Tibial artery (tissue), 4 donors: ENCODE data around the gene IAPP.

Experiments used
- DNase-seq, 2 donors: peaks; one replicate each; pipeline ENCODE4 v3.0.0-alpha.2; 2019
- H3K27ac ChIP-seq, 2 donors: fragments of 200-600 bp; sonication (generic) in 1 of 2; 1 replicate in 1 of 2; 2 replicates in 1 of 2; pipeline ENCODE4 v1.5.1; 2018 to 2019; ENCODE audit warnings: mild to moderate bottlenecking in 1 of 2
- H3K27me3 ChIP-seq, 2 donors: fragments of 200-600 bp; sonication (generic) in 1 of 2; one replicate each; pipeline versions ENCODE4 v1.5.1 to v1.6.0; 2016 to 2019
- H3K36me3 ChIP-seq, 3 donors: fragments of 200-600 bp; sonication (generic) in 2 of 3; one replicate each; pipeline ENCODE4 v1.5.1; 2016 to 2019; ENCODE audit warnings: mild to moderate bottlenecking in 2 of 3
- H3K4me1 ChIP-seq, 4 donors: fragments of 200-600 bp; sonication (generic) in 2 of 4; 1 replicate in 3 of 4; 2 replicates in 1 of 4; pipeline ENCODE4 v1.5.1; 2016 to 2019
- H3K4me3 ChIP-seq, 2 donors: fragments of 200-600 bp; sonication (generic) in 1 of 2; 1 replicate in 1 of 2; 2 replicates in 1 of 2; pipeline ENCODE4 v1.5.1; 2018 to 2019; ENCODE audit warnings: mild to moderate bottlenecking in 2 of 2
- H3K9me3 ChIP-seq, 3 donors: fragments of 200-600 bp; sonication (generic) in 1 of 3; one replicate each; pipeline ENCODE4 v1.5.1; 2016 to 2019
- intact Hi-C: fragments of 100-400 bp; cut with DNase I; formaldehyde crosslinking; loops from one replicate; pipeline ENCODE4 v1.15.0; 2023; ENCODE audit warnings: low total_unique reads
- TF ChIP-seq, protein P1 (sequence below), 2 experiments: fragments of 200-600 bp in 1 of 2; fragments of 450-650 bp in 1 of 2; IDR thresholded peaks; one replicate each; pipeline ENCODE4 v1.5.1; 2017 to 2019; ENCODE audit warnings: antibody characterized with exemption in 2 of 2, mild to moderate bottlenecking in 1 of 2, moderate library complexity in 1 of 2

IAPP gene

GRCh38 chr12:21334771-21335325 lies 37.9 kb upstream of the IAPP start, which contains the start of gene SLCO1A2:
TSS of gene SLCO1A2 (minus strand) at chr12:21334917. CDS start at chr12:21334647, 270 bp downstream.
- Histone ChIP-seq H3K4me3 (no peak within 1 kb of the TSS), H3K4me1 (peaks cover 0 to 9% (median 0%) of the 10 kb centered on the region in 4 donors), H3K9me3 (no peaks in the 10 kb centered on the region), H3K27me3 (no peaks in the 10 kb centered on the region), H3K36me3 (no peaks in the 10 kb centered on the region), H3K27ac (no peak within 1 kb of the TSS)
- TF ChIP-seq, protein P1, sequence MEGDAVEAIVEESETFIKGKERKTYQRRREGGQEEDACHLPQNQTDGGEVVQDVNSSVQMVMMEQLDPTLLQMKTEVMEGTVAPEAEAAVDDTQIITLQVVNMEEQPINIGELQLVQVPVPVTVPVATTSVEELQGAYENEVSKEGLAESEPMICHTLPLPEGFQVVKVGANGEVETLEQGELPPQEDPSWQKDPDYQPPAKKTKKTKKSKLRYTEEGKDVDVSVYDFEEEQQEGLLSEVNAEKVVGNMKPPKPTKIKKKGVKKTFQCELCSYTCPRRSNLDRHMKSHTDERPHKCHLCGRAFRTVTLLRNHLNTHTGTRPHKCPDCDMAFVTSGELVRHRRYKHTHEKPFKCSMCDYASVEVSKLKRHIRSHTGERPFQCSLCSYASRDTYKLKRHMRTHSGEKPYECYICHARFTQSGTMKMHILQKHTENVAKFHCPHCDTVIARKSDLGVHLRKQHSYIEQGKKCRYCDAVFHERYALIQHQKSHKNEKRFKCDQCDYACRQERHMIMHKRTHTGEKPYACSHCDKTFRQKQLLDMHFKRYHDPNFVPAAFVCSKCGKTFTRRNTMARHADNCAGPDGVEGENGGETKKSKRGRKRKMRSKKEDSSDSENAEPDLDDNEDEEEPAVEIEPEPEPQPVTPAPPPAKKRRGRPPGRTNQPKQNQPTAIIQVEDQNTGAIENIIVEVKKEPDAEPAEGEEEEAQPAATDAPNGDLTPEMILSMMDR (IDR thresholded peaks at IDR 0.05), result no peak
- intact Hi-C loops, result no loop called here
- DNase-seq, result no peak

- Histone ChIP-seq H3K9me3 (no peaks in the 10 kb centered on the region), H3K27me3 (no peaks in the 10 kb centered on the region), H3K27ac (no peak overlapping the region), H3K36me3 (no peaks in the 10 kb centered on the region), H3K4me1 (peaks cover 0 to 9% (median 0%) of the 10 kb centered on the region in 4 donors), H3K4me3 (no peak overlapping the region)
- intact Hi-C loops, result no loop called here
- TF ChIP-seq, protein P1 (IDR thresholded peaks at IDR 0.05), result no peak
- DNase-seq, result no peak
Measured at GRCh38 chr12:21336656-21337055, 36.0 kb upstream of the IAPP start.

- H3K4me1 ChIP-seq, result peaks cover 0 to 9% (median 0%) of the 10 kb centered on the region in 4 donors
- no peaks in the 10 kb centered on the region for H3K27me3 ChIP-seq
- no peak for DNase-seq
- intact Hi-C loops, result no loop called here
- no peak overlapping the region for H3K4me3 ChIP-seq
- H3K9me3 ChIP-seq, result no peaks in the 10 kb centered on the region
- H3K27ac ChIP-seq, result no peak overlapping the region
- no peaks in the 10 kb centered on the region for H3K36me3 ChIP-seq
- TF ChIP-seq, protein P1 (IDR thresholded peaks at IDR 0.05), result no peak
Measured at GRCh38 chr12:21337453-21337852, 35.2 kb upstream of the IAPP start.

GRCh38 chr12:21337959-21338744 lies 34.5 kb upstream of the IAPP start:
- H3K36me3 ChIP-seq, result no peaks in the 10 kb centered on the region
- intact Hi-C loops, result no loop called here
- DNase-seq, result no peak
- TF ChIP-seq, protein P1 (IDR thresholded peaks at IDR 0.05), result no peak
- no peak overlapping the region for H3K4me3 ChIP-seq
- H3K27ac ChIP-seq, result no peak overlapping the region
- peaks cover 0 to 9% (median 0%) of the 10 kb centered on the region in 4 donors for H3K4me1 ChIP-seq
- H3K9me3 ChIP-seq, result no peaks in the 10 kb centered on the region
- H3K27me3 ChIP-seq, result no peaks in the 10 kb centered on the region

GRCh38 chr12:21339921-21340320 lies 32.8 kb upstream of the IAPP start:
- intact Hi-C loops, result no loop called here
- Histone ChIP-seq H3K27ac (no peak overlapping the region), H3K4me3 (no peak overlapping the region), H3K4me1 (peaks cover 0 to 3% (median 0%) of the 10 kb centered on the region in 4 donors), H3K9me3 (no peaks in the 10 kb centered on the region), H3K36me3 (no peaks in the 10 kb centered on the region), H3K27me3 (no peaks in the 10 kb centered on the region)
- TF ChIP-seq, protein P1 (IDR thresholded peaks at IDR 0.05), result no peak
- DNase-seq, result no peak
